GM19351 (cell line): ENCODE measurements around the gene DIS3L2.
"Not testable (repeated sequence)": the region's sequence is repeated elsewhere in the genome, so short reads cannot be mapped to it uniquely, and the experiment has no call there.

Source experiments
- ATAC-seq: cut with Tn5 transposase; IDR thresholded peaks from one replicate; pipeline ENCODE4 v1.9.1; 2021; ENCODE audit warnings: mild to moderate bottlenecking, moderate library complexity; ENCODE audit not compliant: unreplicated experiment

The DIS3L2 gene

GRCh38 chr2:232328516-232329460 lies 367.3 kb downstream of the DIS3L2 start:
- no peak for ATAC-seq

GRCh38 chr2:232329716-232330067 lies 368.2 kb downstream of the DIS3L2 start:
- no peak for ATAC-seq

- no peak for ATAC-seq
These were observed 368.8 kb downstream of the DIS3L2 start for GRCh38 chr2:232330068-232330999.

- ATAC-seq: not testable (repeated sequence)
These were observed 369.5 kb downstream of the DIS3L2 start for GRCh38 chr2:232331061-232331460.

GRCh38 chr2:232331641-232332040 lies 370.1 kb downstream of the DIS3L2 start:
- not testable (repeated sequence) for ATAC-seq

- ATAC-seq: not testable (repeated sequence)
These were observed 370.9 kb downstream of the DIS3L2 start for GRCh38 chr2:232332244-232332939.

GRCh38 chr2:232332940-232333259 lies 371.4 kb downstream of the DIS3L2 start:
- ATAC-seq: no peak

- ATAC-seq: no peak
These were observed 372.0 kb downstream of the DIS3L2 start for GRCh38 chr2:232333361-232334135.

GRCh38 chr2:232334136-232334884 lies 372.8 kb downstream of the DIS3L2 start:
- not testable (repeated sequence) for ATAC-seq

GRCh38 chr2:232334885-232335205 lies 373.3 kb downstream of the DIS3L2 start:
- not testable (repeated sequence) for ATAC-seq

- ATAC-seq: not testable (repeated sequence)
These were observed 373.8 kb downstream of the DIS3L2 start for GRCh38 chr2:232335206-232335858.

GRCh38 chr2:232335859-232336215 lies 374.3 kb downstream of the DIS3L2 start:
- no peak for ATAC-seq

- ATAC-seq: no peak
These were observed 374.8 kb downstream of the DIS3L2 start for GRCh38 chr2:232336241-232336736.

GRCh38 chr2:232336981-232337720 lies 375.6 kb downstream of the DIS3L2 start:
- ATAC-seq: no peak

- not testable (repeated sequence) for ATAC-seq
These were observed 376.7 kb downstream of the DIS3L2 start for GRCh38 chr2:232338094-232338758.

- no peak for ATAC-seq
These were observed 377.2 kb downstream of the DIS3L2 start for GRCh38 chr2:232338759-232339106.

- no peak for ATAC-seq
These were observed 377.9 kb downstream of the DIS3L2 start for GRCh38 chr2:232339121-232340081.
